ENCODE data around the gene OSBPL9.
"Not testable (repeated sequence)": the region's sequence is repeated elsewhere in the genome, so short reads cannot be mapped to it uniquely, and the experiment has no call there.

GRCh38 chr1:51701782-51702181 lies 84.9 kb downstream of the OSBPL9 start:
- not testable (repeated sequence) for TF ChIP-seq POLR2AphosphoS5 (IDR thresholded peaks at IDR 0.05; ENCODE audit: borderline replicate concordance, low read depth, low read length); EZH2 (IDR thresholded peaks at IDR 0.05); FOXP2 (optimal IDR thresholded peaks at IDR 0.05; ENCODE audit: control extremely low read depth, extremely low read length, insufficient read depth)
